GM12878 (cell line): ENCODE data around the gene DIAPH3. TPM values are rescaled to one million over a fixed set of nuclear protein-coding genes. Genes with fewer than 3 reads are reported as not detected.

ENCODE experiments used
- ATAC-seq: fragments of 200-7000 bp; cut with Tn5 transposase; 3 replicates; pipeline ENCODE4 v1.9.1; 2020; ENCODE audit warnings: mild to moderate bottlenecking, moderate library complexity
- BruUV-seq: library from RNA; stranded (reverse); fragments of 400-500 nt; replicated peaks from 2 replicates; lab custom pipeline; 2021; lab: Mats Ljungman, UMichigan
- CTCF ChIA-PET: fragments of 300-600 bp; sonication (Branson Sonifier 250); formaldehyde crosslinking; extraction: SDS; loops from one replicate; lab custom pipeline; 2021; ENCODE audit warnings: inconsistent platforms; lab: Yijun Ruan, JAX
- POLR2A ChIA-PET: fragments of 350-600 bp; formaldehyde crosslinking; extraction: SDS; loops from one replicate; lab custom pipeline; 2021; ENCODE audit warnings: inconsistent platforms; lab: Charles Lee
- RAD21 ChIA-PET: fragments of 300-600 bp; sonication (Branson Sonifier 250); formaldehyde crosslinking; loops from one replicate; lab custom pipeline; 2023; ENCODE audit warnings: antibody characterized with exemption; ENCODE audit not compliant: unreplicated experiment; lab: Charles Lee
- SMC1A ChIA-PET: fragments of 300-600 bp; sonication (Branson Sonifier 250); formaldehyde crosslinking; loops from one replicate; lab custom pipeline; 2023; ENCODE audit not compliant: unreplicated experiment, uncharacterized antibody; lab: Charles Lee
- DNase-seq: peaks from one replicate; pipeline ENCODE4 v3.0.0-alpha.2; 2011; ENCODE audit warnings: low read depth, low spot score
- FAIRE-seq: peaks from 3 replicates; lab custom pipeline; 2011; peaks lifted over from hg19 to GRCh38; lab: Jason Lieb, UNC
- H2AFZ ChIP-seq: 2 replicates; pipeline ENCODE4 v1.6.0; 2011; ENCODE audit warnings: low read depth, low read length, control low read depth; ENCODE audit not compliant: control insufficient read depth
- H3K27ac ChIP-seq: 2 replicates; pipeline ENCODE4 v1.5.1; 2011; ENCODE audit warnings: control low read depth; ENCODE audit not compliant: control insufficient read depth, insufficient read depth
- H3K27me3 ChIP-seq, 2 experiments: replicated peaks in 1 of 2; 2 replicates each; pipeline versions ENCODE4 v1.6.0 to v1.6.1; 2011; ENCODE audit warnings: low read length in 1 of 2; ENCODE audit not compliant: control insufficient read depth in 2 of 2, insufficient read depth in 2 of 2
- H3K36me3 ChIP-seq, 2 experiments: 2 replicates each; pipeline ENCODE4 v1.5.1; 2011; ENCODE audit warnings: low read length in 1 of 2; ENCODE audit not compliant: control insufficient read depth in 2 of 2, insufficient read depth in 2 of 2
- H3K4me1 ChIP-seq: 2 replicates; pipeline ENCODE4 v1.6.1; 2011; ENCODE audit warnings: mild to moderate bottlenecking, low read length, moderate library complexity, mixed read lengths; ENCODE audit not compliant: control insufficient read depth, insufficient read depth
- H3K4me2 ChIP-seq: 2 replicates; pipeline ENCODE4 v1.6.0; 2011; ENCODE audit warnings: control low read depth; ENCODE audit not compliant: control insufficient read depth, insufficient read depth
- H3K4me3 ChIP-seq: fragments of 200-600 bp; sonication (generic); 2 replicates; pipeline ENCODE4 v1.5.1; 2016
- H3K79me2 ChIP-seq: 2 replicates; pipeline ENCODE4 v1.6.0; 2011; ENCODE audit warnings: low read length; ENCODE audit not compliant: control insufficient read depth, insufficient read depth
- H3K9ac ChIP-seq: 2 replicates; pipeline ENCODE4 v1.8.0; 2011; ENCODE audit warnings: low read length, control low read depth, mixed read lengths; ENCODE audit not compliant: control insufficient read depth, insufficient read depth
- H3K9me3 ChIP-seq: replicated peaks from 3 replicates; pipeline ENCODE4 v1.5.1; 2011; ENCODE audit warnings: mild to moderate bottlenecking, low read length; ENCODE audit not compliant: control insufficient read depth, insufficient read depth
- H4K20me1 ChIP-seq: 2 replicates; pipeline ENCODE4 v1.6.0; 2011; ENCODE audit not compliant: control insufficient read depth, insufficient read depth
- IKZF1 ChIP-seq: fragments of 450-650 bp; conservative IDR thresholded peaks from 2 replicates; pipeline ENCODE4 v1.6.1; 2017; ENCODE audit warnings: antibody characterized with exemption, mild to moderate bottlenecking
- NBN ChIP-seq: fragments of 450-650 bp; IDR thresholded peaks from 2 replicates; pipeline ENCODE4 v1.6.1; 2016
- NRF1 ChIP-seq: conservative IDR thresholded peaks from 2 replicates; pipeline ENCODE4 v1.6.1; 2011; ENCODE audit warnings: mild to moderate bottlenecking, low read depth, low read length, improper control_type of control experiment
- RELA ChIP-seq: fragments of 450-650 bp; IDR thresholded peaks from 2 replicates; pipeline ENCODE4 v1.8.0; 2014; ENCODE audit warnings: borderline replicate concordance; ENCODE audit not compliant: partially characterized antibody
- TAF1 ChIP-seq: IDR thresholded peaks from 2 replicates; pipeline ENCODE4 v1.6.1; 2011; ENCODE audit warnings: mild to moderate bottlenecking, low read depth, low read length, borderline replicate concordance
- WGBS: methylation state at CpG from one replicate; pipeline ENCODE4 v1.1.6; 2016; ENCODE audit warnings: low lambda C conversion rate; ENCODE audit not compliant: insufficient replicate concordance, insufficient coverage; ENCODE audit errors: missing lambda C conversion rate; 5-methylcytosine and 5-hydroxymethylcytosine counted together
- in situ Hi-C: fragments of 300-500 bp; cut with MboI; formaldehyde crosslinking; loops from 9 replicates; pipeline ENCODE4 v1.14.3; 2018; ENCODE audit warnings: mixed read lengths
- intact Hi-C: fragments of 100-400 bp; cut with micrococcal nuclease; formaldehyde crosslinking; loops from one replicate; pipeline ENCODE4 v1.14.2; 2022; ENCODE audit not compliant: unreplicated experiment
- polyA plus RNA-seq, 11 experiments: library from polyadenylated mRNA; depleted of rRNA in 4 of 11; unstranded in 6 of 11; stranded (reverse) in 5 of 11; fragments of >200 nt; fragmentation: Nextera tagmentation in 4 of 11; fragmentation: Illumina TruSeq in 1 of 11; extraction: Ambion mirVana in 4 of 11; extraction: Trizol in 1 of 11; gene quantifications; 1 replicate in 1 of 11; 2 replicates in 10 of 11; pipeline versions ENCODE4 v1.2.1 to v1.2.3, GENCODE V29; 2011 to 2016; ENCODE audit warnings: inconsistent platforms in 2 of 11, missing spikeins in 2 of 11, low read depth in 1 of 11
- total RNA-seq, 4 experiments: library from RNA; depleted of rRNA in 3 of 4; stranded (reverse); fragments of >200 nt in 3 of 4; fragmentation: Illumina TruSeq in 1 of 4; extraction: Trizol in 1 of 4; gene quantifications; 2 replicates each; pipeline versions ENCODE4 v1.2.1 to v1.2.3, GENCODE V29; 2013 to 2021
- TF ChIP-seq, protein P1 (sequence below): IDR thresholded peaks from 2 replicates; pipeline ENCODE4 v1.6.1; 2011; ENCODE audit warnings: low read depth, mild to moderate bottlenecking, low read length, moderate library complexity, borderline replicate concordance; ENCODE audit errors: extremely low read depth
- TF ChIP-seq, protein P2 (sequence below): IDR thresholded peaks from 2 replicates; pipeline ENCODE4 v1.6.1; 2012; ENCODE audit warnings: mild to moderate bottlenecking, low read depth, low read length
- TF ChIP-seq, protein P3 (sequence below): fragments of 450-650 bp; IDR thresholded peaks from 2 replicates; pipeline ENCODE4 v1.6.1; 2017; ENCODE audit warnings: mild to moderate bottlenecking, low read depth, inconsistent platforms; ENCODE audit not compliant: poor library complexity, severe bottlenecking
- TF ChIP-seq, protein P4 (sequence below): IDR thresholded peaks from 2 replicates; pipeline ENCODE4 v1.6.1; 2012; ENCODE audit warnings: low read length, inconsistent platforms

The DIAPH3 gene
- total and polyA plus RNA-seq, 10 of the 15 experiments (the other 5 are each of a cell fraction or from before 2014, with no cell fraction given): 10.1 to 25.2 (median 15.4) TPM

DNA sequence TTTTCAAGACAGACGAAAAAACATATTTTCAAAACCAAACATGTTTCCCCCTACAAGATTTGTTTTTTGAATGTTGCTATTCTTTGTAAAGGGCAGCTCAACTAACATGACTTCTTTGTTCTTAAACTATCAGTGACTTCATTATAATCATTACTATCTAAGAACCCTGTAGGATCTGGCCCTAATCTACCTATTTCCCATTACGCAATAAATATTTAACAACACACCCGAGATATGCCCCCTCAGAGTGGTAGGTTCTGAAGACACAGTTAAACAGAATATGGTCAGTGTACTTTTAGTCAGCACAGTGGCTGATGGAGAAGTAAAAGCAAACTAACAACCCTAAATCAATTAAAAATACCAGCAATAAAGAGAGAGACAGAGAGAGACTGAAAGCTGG, 186.9 kb downstream of the DIAPH3 start:
- ChIA-PET POLR2A (no interaction called here), SMC1A (interaction anchor here (1.4 kb wide), 1 partner anchor 37 kb away, joined by 3 read pairs; no protein-coding TSS in a partner anchor), CTCF (no interaction called here), RAD21 (no interaction called here)
- H3K27ac ChIP-seq: no peak overlapping the region
- ATAC-seq (no peak), FAIRE-seq (no peak), DNase-seq (no peak)
- intact Hi-C loops: no loop called here
- H3K4me1 ChIP-seq: no peaks in the 10 kb centered on the region
- no peak overlapping the region for H2AFZ ChIP-seq
- in situ Hi-C loops: no loop called here
- no peaks in the 10 kb centered on the region for H3K79me2 ChIP-seq
- no peak overlapping the region for H3K9ac ChIP-seq
- no peaks in the 10 kb centered on the region for H3K9me3 ChIP-seq
- no peak overlapping the region for H3K4me2 ChIP-seq
- no peaks in the 10 kb centered on the region for H4K20me1 ChIP-seq
- H3K27me3 ChIP-seq: no peaks in the 10 kb centered on the region
- TF ChIP-seq, protein P1, sequence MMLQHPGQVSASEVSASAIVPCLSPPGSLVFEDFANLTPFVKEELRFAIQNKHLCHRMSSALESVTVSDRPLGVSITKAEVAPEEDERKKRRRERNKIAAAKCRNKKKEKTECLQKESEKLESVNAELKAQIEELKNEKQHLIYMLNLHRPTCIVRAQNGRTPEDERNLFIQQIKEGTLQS: no peak
- TF ChIP-seq, protein P2, sequence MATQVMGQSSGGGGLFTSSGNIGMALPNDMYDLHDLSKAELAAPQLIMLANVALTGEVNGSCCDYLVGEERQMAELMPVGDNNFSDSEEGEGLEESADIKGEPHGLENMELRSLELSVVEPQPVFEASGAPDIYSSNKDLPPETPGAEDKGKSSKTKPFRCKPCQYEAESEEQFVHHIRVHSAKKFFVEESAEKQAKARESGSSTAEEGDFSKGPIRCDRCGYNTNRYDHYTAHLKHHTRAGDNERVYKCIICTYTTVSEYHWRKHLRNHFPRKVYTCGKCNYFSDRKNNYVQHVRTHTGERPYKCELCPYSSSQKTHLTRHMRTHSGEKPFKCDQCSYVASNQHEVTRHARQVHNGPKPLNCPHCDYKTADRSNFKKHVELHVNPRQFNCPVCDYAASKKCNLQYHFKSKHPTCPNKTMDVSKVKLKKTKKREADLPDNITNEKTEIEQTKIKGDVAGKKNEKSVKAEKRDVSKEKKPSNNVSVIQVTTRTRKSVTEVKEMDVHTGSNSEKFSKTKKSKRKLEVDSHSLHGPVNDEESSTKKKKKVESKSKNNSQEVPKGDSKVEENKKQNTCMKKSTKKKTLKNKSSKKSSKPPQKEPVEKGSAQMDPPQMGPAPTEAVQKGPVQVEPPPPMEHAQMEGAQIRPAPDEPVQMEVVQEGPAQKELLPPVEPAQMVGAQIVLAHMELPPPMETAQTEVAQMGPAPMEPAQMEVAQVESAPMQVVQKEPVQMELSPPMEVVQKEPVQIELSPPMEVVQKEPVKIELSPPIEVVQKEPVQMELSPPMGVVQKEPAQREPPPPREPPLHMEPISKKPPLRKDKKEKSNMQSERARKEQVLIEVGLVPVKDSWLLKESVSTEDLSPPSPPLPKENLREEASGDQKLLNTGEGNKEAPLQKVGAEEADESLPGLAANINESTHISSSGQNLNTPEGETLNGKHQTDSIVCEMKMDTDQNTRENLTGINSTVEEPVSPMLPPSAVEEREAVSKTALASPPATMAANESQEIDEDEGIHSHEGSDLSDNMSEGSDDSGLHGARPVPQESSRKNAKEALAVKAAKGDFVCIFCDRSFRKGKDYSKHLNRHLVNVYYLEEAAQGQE: no peak
- TF ChIP-seq, protein P3, sequence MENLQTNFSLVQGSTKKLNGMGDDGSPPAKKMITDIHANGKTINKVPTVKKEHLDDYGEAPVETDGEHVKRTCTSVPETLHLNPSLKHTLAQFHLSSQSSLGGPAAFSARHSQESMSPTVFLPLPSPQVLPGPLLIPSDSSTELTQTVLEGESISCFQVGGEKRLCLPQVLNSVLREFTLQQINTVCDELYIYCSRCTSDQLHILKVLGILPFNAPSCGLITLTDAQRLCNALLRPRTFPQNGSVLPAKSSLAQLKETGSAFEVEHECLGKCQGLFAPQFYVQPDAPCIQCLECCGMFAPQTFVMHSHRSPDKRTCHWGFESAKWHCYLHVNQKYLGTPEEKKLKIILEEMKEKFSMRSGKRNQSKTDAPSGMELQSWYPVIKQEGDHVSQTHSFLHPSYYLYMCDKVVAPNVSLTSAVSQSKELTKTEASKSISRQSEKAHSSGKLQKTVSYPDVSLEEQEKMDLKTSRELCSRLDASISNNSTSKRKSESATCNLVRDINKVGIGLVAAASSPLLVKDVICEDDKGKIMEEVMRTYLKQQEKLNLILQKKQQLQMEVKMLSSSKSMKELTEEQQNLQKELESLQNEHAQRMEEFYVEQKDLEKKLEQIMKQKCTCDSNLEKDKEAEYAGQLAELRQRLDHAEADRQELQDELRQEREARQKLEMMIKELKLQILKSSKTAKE: no peak
- TF ChIP-seq TAF1 (no peak), RELA (no peak), IKZF1 (no peak), NRF1 (no peak), NBN (no peak)
- TF ChIP-seq, protein P4, sequence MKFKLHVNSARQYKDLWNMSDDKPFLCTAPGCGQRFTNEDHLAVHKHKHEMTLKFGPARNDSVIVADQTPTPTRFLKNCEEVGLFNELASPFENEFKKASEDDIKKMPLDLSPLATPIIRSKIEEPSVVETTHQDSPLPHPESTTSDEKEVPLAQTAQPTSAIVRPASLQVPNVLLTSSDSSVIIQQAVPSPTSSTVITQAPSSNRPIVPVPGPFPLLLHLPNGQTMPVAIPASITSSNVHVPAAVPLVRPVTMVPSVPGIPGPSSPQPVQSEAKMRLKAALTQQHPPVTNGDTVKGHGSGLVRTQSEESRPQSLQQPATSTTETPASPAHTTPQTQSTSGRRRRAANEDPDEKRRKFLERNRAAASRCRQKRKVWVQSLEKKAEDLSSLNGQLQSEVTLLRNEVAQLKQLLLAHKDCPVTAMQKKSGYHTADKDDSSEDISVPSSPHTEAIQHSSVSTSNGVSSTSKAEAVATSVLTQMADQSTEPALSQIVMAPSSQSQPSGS: no peak
- BruUV-seq: no TSS peak
- 83% methylated on average over 3 of the region's 3 CpGs for WGBS
- H3K4me3 ChIP-seq: no peak overlapping the region
- no peaks in the 10 kb centered on the region for H3K36me3 ChIP-seq
